Lung (tissue), 12 donors: ENCODE measurements around the gene TMEM125. TPM values are rescaled to one million over a fixed set of nuclear protein-coding genes. Genes with fewer than 3 reads are reported as not detected.

Experiments
- ATAC-seq: fragments of 200-7000 bp; cut with Tn5 transposase; one replicate; pipeline ENCODE4 v1.9.1; 2020; ENCODE audit warnings: moderate number of reproducible peaks; ENCODE audit not compliant: insufficient read depth, low FRiP score
- DNase-seq, 3 donors: peaks; one replicate each; pipeline ENCODE4 v3.0.0-alpha.2; 2013 to 2017
- H3K27ac ChIP-seq, 2 donors: one replicate each; pipeline ENCODE4 v1.5.1; 2013; ENCODE audit warnings: mild to moderate bottlenecking in 2 of 2, moderate library complexity in 2 of 2, control low read depth in 1 of 2, inconsistent platforms in 1 of 2, low read depth in 1 of 2, low read length in 1 of 2
- H3K27me3 ChIP-seq, 3 donors: one replicate each; pipeline ENCODE4 v1.5.1; 2013; ENCODE audit warnings: low read length in 2 of 3; ENCODE audit not compliant: control insufficient read depth in 3 of 3, insufficient read depth in 3 of 3
- H3K36me3 ChIP-seq, 4 donors: one replicate each; pipeline ENCODE4 v1.5.1; 2013; ENCODE audit warnings: low read length in 4 of 4, mild to moderate bottlenecking in 1 of 4, moderate library complexity in 1 of 4; ENCODE audit not compliant: control insufficient read depth in 4 of 4, insufficient read depth in 4 of 4
- H3K4me1 ChIP-seq, 5 donors: one replicate each; pipeline ENCODE4 v1.5.1; 2013; ENCODE audit warnings: low read length in 5 of 5, mild to moderate bottlenecking in 2 of 5, moderate library complexity in 1 of 5; ENCODE audit not compliant: control insufficient read depth in 5 of 5, insufficient read depth in 5 of 5
- H3K4me3 ChIP-seq: one replicate; pipeline ENCODE4 v1.5.1; 2013; ENCODE audit warnings: mild to moderate bottlenecking, control low read depth, moderate library complexity
- H3K9ac ChIP-seq, 2 donors: one replicate each; pipeline ENCODE4 v1.5.1; 2013; ENCODE audit warnings: low read length in 2 of 2, control low read depth in 1 of 2; ENCODE audit not compliant: insufficient read depth in 1 of 2
- H3K9me3 ChIP-seq, 4 donors: one replicate each; pipeline ENCODE4 v1.5.1; 2013; ENCODE audit warnings: low read length in 3 of 4, mild to moderate bottlenecking in 1 of 4, moderate library complexity in 1 of 4; ENCODE audit not compliant: control insufficient read depth in 4 of 4, insufficient read depth in 3 of 4
- WGBS, 2 donors: extraction: QIAGEN DNeasy Blood & Tissue Kit; methylation state at CpG; one replicate each; pipeline ENCODE4 v1.1.7; 2013; 5-methylcytosine and 5-hydroxymethylcytosine counted together
- polyA plus RNA-seq, 2 donors: library from polyadenylated mRNA; stranded (reverse); fragments of 200-250 nt; gene quantifications; one replicate each; pipeline ENCODE4 v1.2.1, GENCODE V29; 2013
- total RNA-seq, 2 donors: library from RNA; depleted of rRNA in 1 of 2; stranded (reverse); fragments of >200 nt in 1 of 2; gene quantifications; one replicate each; pipeline ENCODE4 v1.2.1, GENCODE V29; 2014 to 2021
- TF ChIP-seq, protein P1 (sequence below): IDR thresholded peaks from 2 replicates; pipeline ENCODE4 v1.5.1; 2012; ENCODE audit warnings: mild to moderate bottlenecking; ENCODE audit errors: control extremely low read depth, extremely low read depth
- donor health status: control.
- donor health status: control.
- donor health status: Bipolar disorder and iron deficiency.
- donor health status: healthy.
- donor health status: DM: yes; HTN: yes; CAD: no.

Gene TMEM125
- total and polyA plus RNA-seq, 4 donors = 41.0 to 228 (median 114) TPM

DNA sequence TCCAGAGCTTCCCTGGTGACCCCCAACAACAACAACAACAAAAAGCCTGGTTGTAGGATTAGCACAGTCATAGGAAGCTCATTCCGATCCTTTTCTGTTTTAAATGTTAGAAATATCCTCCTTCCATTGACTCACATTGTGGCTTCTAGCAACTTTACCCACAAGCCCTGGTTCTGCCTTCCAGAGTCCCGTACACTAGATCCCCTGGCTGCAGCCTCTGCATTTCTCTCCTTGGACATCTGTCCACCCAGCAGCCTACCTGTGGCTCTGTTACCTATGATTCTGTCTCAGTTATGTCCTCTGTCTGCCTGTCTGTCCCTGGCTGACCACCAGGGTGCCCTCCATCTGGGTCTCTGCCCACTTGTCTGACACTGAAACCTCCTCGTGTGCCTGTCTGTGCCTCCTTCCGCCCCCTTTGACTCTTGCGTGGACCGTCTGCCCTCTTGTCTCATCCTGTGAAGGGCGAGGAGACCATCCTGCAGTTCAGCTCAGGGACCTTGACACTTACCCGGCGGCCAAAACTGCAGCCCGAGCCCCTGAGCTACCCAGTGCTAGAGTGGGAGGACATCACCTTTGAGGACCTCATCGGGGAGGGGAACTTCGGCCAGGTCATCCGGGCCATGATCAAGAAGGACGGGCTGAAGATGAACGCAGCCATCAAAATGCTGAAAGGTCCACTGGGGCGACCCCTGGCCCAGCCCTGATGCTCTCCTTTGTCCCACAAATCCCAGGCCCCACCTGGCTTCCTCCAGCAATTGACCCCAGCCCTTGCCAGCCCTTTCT is 47.1 kb downstream of the TMEM125 start:
- H3K36me3 ChIP-seq = peaks cover 0 to 13% (median 0%) of the 10 kb centered on the region in 4 donors
- WGBS, 2 donors = 92 to 94% methylated on average over 16 of the region's 16 CpGs
- H3K4me1 ChIP-seq = peaks cover 0 to 6% (median 0%) of the 10 kb centered on the region in 5 donors
- no peak overlapping the region for H3K4me3 ChIP-seq
- no peak overlapping the region for H3K27ac ChIP-seq
- no peak for DNase-seq
- no peak overlapping the region for H3K9ac ChIP-seq
- no peak for ATAC-seq
- H3K27me3 ChIP-seq = no peaks in the 10 kb centered on the region
- TF ChIP-seq, protein P1, sequence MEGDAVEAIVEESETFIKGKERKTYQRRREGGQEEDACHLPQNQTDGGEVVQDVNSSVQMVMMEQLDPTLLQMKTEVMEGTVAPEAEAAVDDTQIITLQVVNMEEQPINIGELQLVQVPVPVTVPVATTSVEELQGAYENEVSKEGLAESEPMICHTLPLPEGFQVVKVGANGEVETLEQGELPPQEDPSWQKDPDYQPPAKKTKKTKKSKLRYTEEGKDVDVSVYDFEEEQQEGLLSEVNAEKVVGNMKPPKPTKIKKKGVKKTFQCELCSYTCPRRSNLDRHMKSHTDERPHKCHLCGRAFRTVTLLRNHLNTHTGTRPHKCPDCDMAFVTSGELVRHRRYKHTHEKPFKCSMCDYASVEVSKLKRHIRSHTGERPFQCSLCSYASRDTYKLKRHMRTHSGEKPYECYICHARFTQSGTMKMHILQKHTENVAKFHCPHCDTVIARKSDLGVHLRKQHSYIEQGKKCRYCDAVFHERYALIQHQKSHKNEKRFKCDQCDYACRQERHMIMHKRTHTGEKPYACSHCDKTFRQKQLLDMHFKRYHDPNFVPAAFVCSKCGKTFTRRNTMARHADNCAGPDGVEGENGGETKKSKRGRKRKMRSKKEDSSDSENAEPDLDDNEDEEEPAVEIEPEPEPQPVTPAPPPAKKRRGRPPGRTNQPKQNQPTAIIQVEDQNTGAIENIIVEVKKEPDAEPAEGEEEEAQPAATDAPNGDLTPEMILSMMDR = no peak
- no peaks in the 10 kb centered on the region for H3K9me3 ChIP-seq

DNA sequence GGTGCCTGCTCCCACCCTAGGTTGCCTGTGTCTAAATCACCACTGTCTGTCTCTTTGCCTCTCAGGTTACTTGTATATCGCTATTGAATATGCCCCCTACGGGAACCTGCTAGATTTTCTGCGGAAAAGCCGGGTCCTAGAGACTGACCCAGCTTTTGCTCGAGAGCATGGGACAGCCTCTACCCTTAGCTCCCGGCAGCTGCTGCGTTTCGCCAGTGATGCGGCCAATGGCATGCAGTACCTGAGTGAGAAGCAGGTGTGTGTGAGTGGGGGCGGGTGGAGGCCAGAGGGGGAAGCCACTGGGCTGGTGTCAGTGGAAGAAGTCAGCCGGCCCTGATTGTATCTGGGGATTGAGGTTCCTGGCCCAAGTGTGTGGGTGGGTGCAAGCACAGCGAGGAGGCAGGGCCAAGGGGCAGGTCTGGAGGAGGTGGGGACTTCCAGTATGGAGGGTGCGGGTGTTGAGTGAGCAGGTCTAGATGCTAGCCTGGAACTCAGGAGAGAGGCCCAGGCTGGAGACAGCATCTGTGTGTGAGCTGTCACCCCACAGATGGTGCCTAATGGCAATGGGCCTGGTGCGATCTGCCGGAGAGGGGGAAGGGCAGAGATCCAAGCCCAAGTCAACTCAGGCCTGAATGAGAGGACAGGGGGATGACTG is 48.2 kb downstream of the TMEM125 start:
- 87 to 94% methylated on average over 15 of the region's 15 CpGs for WGBS, 2 donors
- Histone ChIP-seq H3K27ac (no peak overlapping the region), H3K4me3 (no peak overlapping the region), H3K9ac (no peak overlapping the region), H3K27me3 (no peaks in the 10 kb centered on the region), H3K9me3 (no peaks in the 10 kb centered on the region), H3K4me1 (peaks cover 0 to 6% (median 0%) of the 10 kb centered on the region in 5 donors), H3K36me3 (peaks cover 0 to 13% (median 0%) of the 10 kb centered on the region in 4 donors)
- DNase-seq (peak; percentile 20 to 53 (median 27)), ATAC-seq (no peak)
- TF ChIP-seq, protein P1 = no peak

DNA sequence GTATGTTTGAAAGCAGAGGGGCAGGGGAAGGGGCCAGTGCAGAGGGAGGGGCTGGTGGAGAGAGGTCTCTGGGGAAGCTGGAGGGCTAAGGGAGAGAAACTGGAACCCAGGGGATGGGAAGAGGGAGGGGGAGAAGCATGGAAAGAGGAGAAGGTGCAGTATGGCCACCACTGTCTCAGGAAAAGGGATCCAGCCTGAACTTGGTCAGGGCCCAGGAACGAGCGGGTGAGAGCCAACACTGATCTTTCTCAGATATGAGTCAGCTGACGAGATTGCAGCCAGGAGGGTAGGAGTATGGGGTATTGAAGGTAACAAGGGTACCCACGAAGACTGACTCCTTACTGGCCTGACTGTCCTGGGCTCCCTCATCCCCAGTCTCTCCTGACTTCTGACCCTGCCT is 49.0 kb downstream of the TMEM125 start:
- TF ChIP-seq, protein P1 = no peak
- Histone ChIP-seq H3K36me3 (peaks cover 0 to 10% (median 0%) of the 10 kb centered on the region in 4 donors), H3K27me3 (no peaks in the 10 kb centered on the region), H3K4me3 (no peak overlapping the region), H3K4me1 (peaks cover 0 to 6% (median 0%) of the 10 kb centered on the region in 5 donors), H3K27ac (no peak overlapping the region), H3K9me3 (no peaks in the 10 kb centered on the region), H3K9ac (no peak overlapping the region)
- DNase-seq = no peak
- ATAC-seq = no peak
- 78 to 98% methylated on average over 4 of the region's 4 CpGs for WGBS, 2 donors
